GM18508 (cell line): ENCODE results near the gene GDAP2.

Source experiments
- ATAC-seq: cut with Tn5 transposase; IDR thresholded peaks from one replicate; pipeline ENCODE4 v1.9.1; 2021; ENCODE audit warnings: moderate number of reproducible peaks; ENCODE audit not compliant: insufficient read depth, unreplicated experiment

GDAP2 gene

GRCh38 chr1:117815926-117816325, 113.5 kb downstream of the GDAP2 start:
- ATAC-seq = no peak

DNA sequence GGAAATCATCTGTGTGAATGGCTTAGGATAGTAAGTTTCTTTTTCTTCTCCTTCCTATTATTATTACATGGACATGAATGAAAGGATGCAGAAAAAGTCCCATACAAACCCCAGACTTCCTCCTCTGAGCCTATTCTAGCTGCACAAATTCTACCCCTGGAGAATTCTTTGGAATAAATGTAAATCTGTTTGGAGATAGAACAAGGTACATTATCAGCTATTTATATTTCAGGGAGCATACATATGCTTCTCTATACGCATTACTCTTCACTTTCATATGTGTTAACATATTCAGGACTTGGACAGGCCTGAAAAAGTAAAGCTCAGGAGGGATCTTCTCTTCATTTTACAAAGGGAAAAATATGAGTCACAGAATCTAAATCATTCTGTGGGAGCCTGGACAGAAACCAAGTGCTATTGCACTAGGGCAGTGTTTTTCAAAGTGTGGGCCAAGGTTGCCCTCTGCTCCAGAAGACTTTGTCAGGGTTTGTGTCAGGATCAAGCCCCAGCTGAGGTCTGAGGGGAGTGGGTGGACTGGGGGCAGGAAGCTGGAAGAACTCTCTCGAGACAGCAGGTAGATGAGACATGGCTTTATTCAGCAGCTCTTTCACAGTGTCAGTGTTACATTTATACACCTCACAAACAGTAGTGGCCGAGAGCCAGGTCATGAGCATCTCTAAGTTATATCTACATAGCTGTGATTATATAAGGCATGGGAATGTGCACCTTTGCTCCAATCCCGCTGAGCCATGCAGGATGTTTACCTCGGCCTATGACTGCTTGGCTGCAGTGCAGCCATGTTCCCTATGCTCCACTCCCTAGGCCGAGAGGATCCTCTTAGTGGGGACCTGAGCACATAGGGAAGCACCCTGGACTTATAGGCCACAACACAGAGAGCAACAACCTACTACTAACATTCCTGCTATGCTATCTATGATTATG, 114.3 kb downstream of the GDAP2 start:
- no peak for ATAC-seq
